GM13977 (cell line): Measurements from ENCODE around the gene MBD5.

Source experiments
- DNase-seq: peaks from one replicate; pipeline ENCODE4 v3.0.0; 2012; ENCODE audit warnings: low spot score
- CTCF ChIP-seq: IDR thresholded peaks from 2 replicates; pipeline ENCODE4 v1.5.1; 2012; ENCODE audit warnings: mild to moderate bottlenecking, control low read depth; ENCODE audit not compliant: insufficient read depth; ENCODE audit errors: extremely low read depth, missing control alignments
- in situ Hi-C: fragments of 300-500 bp; cut with MboI; formaldehyde crosslinking; loops from one replicate; pipeline ENCODE4 v1.12.0; 2022; ENCODE audit warnings: low sequenced_read_pairs, low pct_unique_long_range_greater_than_20kb, mixed read lengths, inconsistent platforms; ENCODE audit not compliant: unreplicated experiment

Gene MBD5

GRCh38 chr2:148132412-148132811, 111.5 kb downstream of the MBD5 start:
- TF ChIP-seq CTCF = no peak
- no peak for DNase-seq
- in situ Hi-C loops = no loop called here

- in situ Hi-C loops = no loop called here
- no peak for DNase-seq
- TF ChIP-seq CTCF = no peak
Observed at GRCh38 chr2:148135705-148136104, 114.8 kb downstream of the MBD5 start.

DNA sequence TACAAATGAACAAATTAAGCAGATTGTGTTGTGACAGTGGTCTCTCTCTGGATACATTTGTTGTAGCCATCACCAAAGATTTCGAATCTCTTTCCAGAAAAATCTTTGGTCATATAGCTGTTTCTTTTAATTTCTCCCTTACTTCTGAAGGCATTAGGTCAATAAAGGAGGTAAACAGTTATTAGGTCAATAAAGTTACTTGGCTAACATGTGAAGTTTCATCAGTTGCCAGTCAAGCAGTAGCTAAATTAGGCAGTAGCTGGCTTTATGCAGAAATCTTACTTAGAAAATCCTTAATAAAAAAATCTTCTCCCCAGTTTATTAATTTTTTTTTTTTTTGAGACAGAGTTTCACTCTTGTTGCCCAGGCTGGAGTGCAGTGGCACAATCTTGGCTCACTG, 115.5 kb downstream of the MBD5 start:
- in situ Hi-C loops = no loop called here
- no peak for DNase-seq
- TF ChIP-seq CTCF = no peak

GRCh38 chr2:148161909-148162435, 141.1 kb downstream of the MBD5 start:
- in situ Hi-C loops = no loop called here
- TF ChIP-seq CTCF = no peak
- DNase-seq = no peak

DNA sequence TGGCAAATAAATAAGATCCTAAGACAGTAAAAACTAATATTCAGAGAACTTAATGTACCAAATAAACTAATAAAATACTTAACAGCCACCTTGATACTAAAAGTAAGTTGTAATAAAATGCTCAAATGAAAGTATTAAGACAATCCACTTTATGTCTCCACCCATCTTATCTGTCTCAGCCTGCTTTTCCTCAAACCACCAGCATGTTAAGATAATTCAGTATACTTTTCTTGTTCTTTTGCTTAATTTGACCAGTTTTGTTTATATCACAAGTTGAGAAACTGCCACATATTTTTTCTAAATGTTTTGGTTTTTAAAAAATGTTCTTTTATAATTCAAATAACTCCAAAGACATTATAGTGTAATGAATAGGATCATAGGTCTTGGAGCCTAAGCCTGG, 142.0 kb downstream of the MBD5 start:
- TF ChIP-seq CTCF = no peak
- no peak for DNase-seq
- in situ Hi-C loops = no loop called here

GRCh38 chr2:148165975-148166374, 145.1 kb downstream of the MBD5 start:
- DNase-seq = no peak
- in situ Hi-C loops = no loop called here
- TF ChIP-seq CTCF = no peak
